HG03135 (cell line): ENCODE results near the gene KCNT1.

Experiments used
- ATAC-seq: cut with Tn5 transposase; IDR thresholded peaks from one replicate; pipeline ENCODE4 v1.9.1; 2021; ENCODE audit warnings: mild to moderate bottlenecking, moderate library complexity; ENCODE audit not compliant: unreplicated experiment

KCNT1 gene

DNA sequence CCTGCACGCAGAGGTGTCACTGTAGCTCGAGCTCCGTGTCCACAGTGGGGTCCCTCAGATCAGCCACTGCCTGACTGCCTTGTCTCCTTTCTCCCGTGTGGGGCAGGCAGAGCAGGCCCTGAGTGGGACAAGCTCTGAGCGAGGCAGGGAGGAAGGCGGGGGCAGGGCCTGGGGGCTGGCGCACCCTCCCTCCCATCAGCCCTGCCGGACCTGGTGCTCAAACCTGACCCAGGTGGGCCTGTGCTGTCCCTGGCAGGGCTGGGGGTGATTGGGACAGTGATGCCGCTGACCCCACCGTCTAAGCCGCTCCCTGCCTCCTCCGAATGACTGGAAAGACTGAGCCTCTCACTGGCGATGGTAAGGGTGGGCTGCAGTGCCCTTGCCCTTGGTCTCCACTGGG lies 60.9 kb downstream of the KCNT1 start:
- ATAC-seq, result no peak

DNA sequence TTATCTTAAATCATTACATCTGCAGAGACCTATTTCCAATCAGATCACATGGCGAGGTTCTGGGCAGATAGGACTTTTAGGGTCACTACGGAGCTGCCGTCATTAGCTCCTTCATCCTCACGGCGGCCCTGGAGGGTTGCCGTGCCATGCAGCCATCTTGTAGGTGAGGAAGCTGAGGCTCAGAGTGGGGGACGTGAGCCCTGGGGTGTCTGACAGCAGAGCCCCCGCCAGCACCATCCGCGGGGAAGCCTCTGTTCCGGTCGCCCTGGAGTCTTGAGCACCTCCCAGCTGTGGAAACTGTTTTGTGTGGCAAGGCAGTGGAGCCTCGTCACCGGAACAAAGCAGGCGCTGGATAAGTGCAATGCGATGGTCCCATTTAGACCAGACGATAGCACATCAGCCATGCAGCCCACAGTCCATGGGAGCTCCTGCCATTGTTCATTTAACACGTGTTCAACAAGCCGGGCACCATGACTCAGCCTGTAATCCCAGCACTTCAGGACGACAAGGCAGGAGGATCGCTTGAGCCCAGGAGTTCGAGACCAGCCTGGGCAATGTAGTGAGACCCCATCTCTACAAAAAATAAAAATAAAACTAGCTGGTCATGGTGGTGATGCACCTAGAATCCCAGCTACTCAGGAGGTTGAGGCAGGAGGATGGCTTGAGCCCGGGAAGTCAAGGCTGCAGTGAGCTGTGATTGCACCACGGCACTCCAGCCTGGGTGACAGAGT lies 61.9 kb downstream of the KCNT1 start:
- ATAC-seq, result no peak

DNA sequence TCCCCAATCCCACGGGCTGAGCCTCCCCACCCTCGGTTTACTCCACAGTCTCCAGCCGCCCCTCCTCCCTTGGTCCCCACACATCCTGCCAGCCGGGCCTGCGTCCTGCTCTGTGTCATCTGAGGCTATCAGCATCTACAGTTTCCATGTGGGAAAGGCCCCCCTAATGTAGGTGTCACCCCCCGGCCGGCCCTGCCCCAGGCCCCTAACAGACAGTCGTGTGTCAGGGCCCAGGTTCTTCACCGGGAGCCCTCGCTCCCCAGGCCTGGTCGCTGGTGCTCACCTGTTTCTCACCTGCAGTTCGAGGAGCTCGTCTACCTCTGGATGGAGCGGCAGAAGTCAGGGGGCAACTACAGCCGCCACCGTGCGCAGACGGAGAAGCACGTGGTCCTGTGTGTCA lies 62.7 kb downstream of the KCNT1 start:
- ATAC-seq, result no peak

DNA sequence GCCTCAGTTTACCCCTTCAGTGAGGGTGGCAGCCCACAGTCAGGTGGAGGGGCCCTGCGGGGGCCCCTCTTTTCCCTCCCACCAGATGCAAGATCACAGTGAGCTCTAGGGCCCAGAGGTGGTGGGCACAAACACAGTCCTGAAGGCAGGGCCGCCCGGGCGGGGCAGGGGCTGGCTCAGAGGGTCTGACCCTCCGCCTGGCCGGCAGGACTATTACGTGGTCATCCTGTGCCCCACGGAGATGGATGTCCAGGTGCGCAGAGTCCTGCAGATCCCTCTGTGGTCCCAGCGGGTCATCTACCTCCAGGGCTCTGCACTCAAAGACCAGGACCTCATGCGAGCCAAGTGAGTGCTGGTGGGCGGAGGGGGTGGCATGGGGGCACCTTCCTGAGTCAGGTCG lies 63.4 kb downstream of the KCNT1 start:
- ATAC-seq, result no peak

DNA sequence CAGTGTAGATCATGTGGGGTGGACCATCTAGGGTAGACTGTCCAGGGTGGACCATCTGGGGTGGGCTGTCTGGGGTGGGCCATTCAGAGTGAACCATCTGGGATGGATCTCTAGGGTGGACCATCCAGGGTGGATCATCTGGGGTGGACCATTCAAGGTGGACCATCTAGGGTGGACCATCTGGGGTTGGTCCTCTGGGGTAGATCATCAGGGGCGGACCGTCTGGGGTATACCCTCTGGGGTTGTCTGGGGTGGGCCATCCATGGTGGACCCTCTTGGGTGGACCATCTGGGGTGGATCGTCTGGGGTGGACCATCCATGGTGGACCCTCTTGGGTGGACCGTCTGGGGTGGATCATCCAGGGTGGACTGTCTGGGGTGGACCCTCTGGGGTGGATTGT lies 64.3 kb downstream of the KCNT1 start:
- no peak for ATAC-seq

DNA sequence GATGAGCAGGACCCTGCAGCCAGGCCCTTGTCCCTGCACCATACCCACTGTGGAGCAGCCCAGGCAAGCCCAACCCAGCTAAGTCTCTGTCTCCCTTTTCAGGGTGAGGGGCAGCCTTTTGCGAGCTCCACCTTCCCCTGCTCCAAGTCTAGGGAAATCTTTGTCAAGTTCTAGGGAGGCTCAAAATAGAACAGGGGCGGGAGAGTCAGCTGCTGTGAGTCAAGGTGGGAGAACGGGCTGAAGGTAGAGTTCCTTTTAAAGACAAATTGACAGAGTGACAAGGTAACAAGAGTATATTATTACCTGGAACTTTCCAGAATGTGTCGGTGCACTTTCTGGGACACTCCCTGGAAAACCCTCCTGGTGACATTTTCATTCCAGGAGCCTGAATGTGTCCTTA lies 64.7 kb downstream of the KCNT1 start:
- no peak for ATAC-seq

DNA sequence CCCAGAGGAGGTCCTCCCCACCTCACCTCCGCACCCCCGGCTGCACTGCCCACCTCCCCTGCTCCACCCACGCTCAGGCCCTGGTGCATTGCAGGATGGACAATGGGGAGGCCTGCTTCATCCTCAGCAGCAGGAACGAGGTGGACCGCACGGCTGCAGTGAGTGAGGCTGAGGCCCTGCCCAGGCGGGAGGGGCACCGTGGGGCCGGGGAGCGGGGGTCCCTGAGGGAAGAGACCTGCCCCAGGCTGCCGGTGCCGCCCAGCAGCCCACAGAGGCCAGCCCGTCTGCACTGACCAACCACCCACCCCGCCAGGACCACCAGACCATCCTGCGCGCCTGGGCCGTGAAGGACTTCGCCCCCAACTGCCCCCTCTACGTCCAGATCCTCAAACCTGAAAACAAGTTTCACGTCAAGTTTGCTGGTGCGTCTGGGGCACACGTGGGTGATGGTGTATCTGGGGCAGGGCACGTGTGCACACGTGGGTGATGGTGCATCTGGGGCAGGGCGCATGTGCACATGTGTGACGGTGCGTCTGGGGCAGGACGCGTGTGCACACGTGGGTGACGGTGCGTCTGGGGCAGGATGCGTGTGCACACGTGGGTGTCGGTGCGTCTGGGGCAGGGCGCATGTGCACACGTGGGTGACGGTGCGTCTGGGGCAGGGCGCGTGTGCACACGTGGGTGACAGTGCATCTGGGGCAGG lies 66.7 kb downstream of the KCNT1 start:
- no peak for ATAC-seq

DNA sequence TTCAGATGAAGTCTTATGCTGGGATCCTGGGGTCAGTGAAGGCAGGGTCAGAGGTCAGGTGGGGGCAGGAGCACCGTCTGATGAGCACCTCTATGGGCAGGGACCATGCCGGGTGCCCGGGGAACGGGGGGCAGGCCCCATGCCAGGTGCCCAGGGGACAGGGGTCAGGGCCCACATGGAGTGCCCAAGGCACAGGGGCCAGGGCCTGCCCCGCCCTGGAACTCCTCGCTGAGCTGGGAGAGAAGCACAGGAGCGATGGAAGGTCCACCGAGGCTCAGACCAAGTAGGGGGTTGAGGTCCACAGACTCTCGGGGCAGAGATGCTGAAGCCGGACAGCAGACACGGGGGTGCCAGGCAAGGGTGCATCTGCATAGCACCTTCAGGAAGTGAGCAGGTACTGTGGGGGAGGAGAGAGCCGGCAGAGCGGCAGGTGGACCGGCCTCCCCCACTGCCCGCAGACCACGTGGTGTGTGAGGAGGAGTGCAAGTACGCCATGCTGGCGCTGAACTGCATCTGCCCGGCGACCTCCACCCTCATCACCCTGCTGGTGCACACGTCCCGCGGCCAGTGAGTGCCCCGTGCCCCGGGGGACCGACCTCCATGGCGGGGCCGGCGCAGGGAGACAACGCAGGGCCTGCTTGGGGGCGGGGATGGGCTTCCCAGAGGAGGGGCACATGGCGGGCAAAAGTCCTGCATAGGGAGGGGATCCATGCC lies 67.7 kb downstream of the KCNT1 start:
- ATAC-seq, result no peak

DNA sequence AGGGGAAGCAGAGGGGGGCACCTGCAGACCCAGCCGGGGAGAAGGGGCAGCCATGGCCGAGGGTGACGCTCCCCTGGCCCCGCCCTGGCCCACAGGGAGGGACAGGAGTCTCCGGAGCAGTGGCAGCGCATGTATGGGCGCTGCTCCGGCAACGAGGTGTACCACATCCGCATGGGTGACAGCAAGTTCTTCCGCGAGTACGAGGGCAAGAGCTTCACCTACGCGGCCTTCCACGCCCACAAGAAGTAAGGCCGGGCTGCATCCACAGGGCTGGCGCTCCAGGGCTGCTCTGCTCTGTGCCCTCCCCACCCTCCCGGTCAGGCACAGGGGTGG lies 68.2 kb downstream of the KCNT1 start:
- no peak for ATAC-seq

DNA sequence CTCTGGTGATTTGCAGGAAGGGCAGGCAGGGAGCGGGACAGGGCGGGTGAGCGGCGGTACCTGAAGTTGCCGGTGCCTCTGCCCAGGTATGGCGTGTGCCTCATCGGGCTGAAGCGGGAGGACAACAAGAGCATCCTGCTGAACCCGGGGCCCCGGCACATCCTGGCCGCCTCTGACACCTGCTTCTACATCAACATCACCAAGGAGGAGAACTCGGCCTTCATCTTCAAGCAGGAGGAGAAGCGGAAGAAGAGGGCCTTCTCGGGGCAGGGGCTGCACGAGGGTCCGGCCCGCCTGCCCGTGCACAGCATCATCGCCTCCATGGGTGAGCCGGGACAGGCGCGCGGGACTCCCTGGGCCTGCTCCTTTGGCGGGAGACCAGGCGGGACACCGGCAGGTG lies 68.8 kb downstream of the KCNT1 start:
- ATAC-seq, result no peak

DNA sequence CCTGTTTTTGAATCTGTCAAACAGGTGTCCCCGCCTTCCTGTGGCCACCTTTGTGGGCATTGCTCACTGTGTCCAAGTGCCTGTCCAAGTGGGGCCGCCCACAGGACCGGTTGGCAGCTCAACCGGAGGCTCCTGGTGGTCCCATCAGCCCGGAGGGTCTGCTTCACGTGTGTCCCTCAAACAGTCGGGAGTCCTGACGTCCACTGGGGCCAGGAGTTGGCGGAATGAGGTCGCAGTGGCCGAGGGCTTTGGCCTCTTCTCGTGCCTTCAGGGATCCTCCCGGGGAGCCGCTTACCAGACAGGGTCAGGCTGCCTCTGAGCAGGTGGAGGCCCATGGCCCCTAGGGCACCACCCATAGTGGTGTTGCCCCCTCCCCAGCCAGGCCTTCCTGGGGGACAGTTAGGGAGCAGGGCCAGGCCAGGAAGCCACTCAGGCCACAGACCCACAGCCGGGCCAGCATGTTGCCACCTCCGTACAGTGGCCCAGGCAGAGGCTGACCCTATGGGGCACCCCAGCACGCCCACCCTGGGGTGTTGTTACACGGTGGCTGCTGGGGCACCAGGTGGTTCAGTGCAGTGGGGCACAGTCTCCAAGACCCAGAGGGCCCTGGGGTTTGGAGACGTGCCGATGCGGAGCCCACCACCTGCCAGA lies 69.5 kb downstream of the KCNT1 start:
- no peak for ATAC-seq

DNA sequence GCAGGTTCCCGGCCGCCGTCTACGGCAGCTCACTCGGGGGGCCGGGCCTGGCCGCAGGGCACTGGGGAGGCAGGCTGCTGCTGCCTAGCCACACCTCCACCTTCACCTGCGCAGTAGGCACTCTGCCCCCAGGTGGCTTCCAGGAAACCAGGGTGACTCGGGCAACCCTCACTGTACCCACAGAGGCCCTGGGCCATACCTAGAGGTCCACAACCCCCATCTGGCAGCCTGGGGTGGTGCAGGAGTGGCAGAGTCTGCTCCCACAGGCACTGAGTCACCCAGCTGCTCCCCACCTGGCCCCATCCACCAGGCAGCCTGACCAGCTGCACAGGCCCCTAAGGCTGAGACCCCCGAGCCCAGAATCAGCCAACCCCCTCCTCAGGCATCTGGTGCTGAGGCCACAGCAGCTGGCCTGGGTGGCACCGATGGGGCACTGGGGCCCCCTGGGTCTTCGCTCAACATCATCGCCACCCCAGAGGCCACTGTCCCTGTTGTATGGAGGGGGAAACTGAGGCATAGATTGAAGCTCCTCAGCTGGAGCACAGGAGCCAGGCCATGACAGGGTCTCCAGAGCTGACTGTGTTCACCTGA lies 70.2 kb downstream of the KCNT1 start:
- no peak for ATAC-seq

DNA sequence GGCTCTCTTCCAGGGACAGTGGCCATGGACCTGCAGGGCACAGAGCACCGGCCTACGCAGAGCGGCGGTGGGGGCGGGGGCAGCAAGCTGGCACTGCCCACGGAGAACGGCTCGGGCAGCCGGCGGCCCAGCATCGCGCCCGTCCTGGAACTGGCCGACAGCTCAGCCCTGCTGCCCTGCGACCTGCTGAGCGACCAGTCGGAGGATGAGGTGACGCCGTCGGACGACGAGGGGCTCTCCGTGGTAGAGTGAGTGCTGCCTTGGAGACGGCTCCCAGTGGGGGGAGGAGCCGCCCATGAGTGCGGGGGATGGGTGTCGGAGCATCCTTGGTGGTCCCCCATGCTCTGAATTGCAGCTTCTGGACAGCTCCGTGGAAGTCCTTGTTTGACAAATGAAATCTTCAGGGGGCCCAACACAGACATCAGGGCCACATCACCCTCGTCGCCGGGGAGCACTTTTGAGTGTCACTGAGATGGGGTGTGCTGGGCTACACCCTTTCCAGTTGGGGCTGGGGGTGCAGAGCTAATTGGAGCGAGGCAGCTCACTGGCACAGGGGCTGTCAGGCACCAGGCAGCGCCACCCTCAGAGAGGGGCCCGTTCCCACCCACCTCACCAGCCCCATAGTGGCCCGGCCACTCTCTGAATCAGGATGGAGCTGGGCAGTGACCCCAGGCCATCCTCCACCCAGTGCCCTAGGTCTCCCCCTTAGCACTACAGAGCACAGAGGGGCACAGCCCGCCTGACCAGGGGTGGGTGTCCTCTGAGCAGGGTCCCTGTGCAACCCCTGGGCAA lies 70.9 kb downstream of the KCNT1 start:
- ATAC-seq, result no peak

DNA sequence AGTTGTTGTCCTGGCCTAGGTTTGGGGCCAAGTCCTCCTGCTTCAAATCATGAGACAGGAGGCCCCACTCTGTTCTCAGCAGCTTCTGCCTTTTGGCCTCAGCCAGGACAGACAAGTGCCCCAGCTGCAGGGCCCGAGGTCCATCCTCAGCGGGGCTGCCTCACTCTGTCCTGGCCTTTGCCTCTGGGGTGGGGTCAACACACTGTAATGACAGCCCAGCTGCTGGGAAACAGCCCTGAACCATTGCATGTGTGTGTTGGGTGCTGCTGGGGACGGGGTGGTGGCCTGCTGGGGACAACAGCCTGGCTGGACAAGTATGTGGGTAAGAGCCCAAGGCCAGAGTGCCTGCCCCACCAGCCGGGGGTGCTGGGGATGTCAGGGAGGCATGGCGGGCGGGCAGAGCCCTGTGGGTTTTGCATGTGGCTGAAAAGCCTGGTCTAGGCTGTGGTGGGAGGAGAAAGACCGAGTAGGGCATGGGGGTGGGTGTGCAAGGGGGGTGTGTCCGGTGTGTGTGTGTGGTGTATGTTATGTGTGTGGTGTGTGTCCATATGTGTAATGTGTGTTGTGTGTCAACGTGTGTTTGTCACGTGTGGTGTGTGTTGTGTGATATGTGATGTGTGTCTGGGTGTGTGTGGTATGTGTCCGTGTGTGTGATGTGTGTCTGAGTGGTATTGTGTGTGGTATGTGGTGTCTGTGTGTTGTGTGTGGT lies 71.7 kb downstream of the KCNT1 start:
- ATAC-seq, result no peak

DNA sequence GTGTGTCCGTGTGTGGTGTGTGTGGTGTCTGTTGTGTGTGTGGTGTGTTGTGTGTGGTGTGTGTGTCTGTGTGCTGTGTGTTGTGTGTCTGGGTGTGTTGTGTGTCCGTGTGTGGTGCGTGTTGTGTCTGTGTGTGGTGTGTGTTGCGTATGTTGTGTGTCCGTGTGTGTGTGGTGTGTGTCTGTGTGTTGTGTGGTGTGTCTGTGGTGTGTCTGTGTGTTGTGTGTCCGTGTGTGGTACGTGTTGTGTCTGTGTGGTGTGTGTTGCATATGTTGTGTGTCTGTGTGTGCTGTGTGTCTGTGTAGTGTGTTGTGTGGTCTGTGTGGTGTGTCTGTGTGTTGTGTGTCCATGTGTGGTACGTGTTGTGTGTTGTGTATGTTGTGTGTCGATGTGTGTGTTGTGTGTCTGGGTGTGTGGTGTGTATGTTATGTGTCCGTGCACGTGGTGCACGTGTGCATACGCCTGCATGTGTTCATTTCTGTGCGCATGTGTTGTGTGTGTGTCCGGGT lies 72.3 kb downstream of the KCNT1 start:
- ATAC-seq, result no peak

DNA sequence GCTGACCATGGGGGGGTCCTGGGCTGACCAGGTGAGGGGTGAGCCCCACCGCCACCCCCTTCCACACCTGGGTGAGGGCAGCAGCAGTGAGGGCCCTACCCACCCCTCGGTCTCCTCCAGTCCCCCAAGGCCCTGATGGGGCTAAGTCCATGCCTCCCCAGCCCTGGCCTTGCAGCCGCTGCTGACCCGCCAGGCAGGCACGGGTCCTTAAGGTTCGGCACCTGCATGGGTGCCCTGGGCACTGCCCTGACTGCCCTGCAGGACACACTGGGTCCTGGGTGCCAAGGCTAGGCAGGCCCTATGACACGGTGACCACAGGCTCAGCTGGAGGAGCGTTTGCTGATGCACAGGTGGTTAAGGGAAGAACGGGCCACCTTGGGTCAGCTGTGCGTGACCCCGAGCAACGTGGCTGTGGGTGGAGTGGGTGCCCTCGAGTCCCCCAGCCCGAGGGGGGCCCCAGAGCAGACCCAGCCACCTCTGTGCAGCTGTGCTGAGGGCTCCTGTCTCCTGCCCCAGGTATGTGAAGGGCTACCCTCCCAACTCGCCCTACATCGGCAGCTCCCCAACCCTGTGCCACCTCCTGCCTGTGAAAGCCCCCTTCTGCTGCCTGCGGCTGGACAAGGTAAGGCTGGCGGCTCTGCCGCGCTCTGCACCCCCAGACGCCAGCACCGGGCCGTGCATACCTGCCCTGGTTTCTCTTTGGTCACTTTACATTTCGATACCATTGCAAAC lies 73.0 kb downstream of the KCNT1 start:
- ATAC-seq, result no peak

DNA sequence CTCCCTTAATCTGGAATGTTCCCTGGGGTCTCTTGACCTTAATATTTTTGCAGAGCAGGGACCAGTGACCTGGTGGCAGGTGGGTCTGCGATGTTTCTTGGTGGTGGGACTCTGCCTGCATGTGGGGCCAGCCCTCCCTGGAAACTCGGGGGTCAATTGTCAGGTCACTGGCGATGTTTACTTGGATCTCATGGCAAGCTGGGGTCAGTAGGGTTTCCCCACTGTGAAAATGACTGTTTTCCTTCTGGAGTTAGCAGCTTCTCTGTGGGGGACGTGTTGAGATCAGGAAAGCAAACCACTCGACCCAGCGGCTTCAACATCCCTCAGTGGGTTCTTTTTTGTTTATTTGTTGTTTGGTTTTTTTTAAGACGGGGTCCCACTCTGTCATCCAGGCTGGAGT lies 73.9 kb downstream of the KCNT1 start:
- ATAC-seq, result no peak

DNA sequence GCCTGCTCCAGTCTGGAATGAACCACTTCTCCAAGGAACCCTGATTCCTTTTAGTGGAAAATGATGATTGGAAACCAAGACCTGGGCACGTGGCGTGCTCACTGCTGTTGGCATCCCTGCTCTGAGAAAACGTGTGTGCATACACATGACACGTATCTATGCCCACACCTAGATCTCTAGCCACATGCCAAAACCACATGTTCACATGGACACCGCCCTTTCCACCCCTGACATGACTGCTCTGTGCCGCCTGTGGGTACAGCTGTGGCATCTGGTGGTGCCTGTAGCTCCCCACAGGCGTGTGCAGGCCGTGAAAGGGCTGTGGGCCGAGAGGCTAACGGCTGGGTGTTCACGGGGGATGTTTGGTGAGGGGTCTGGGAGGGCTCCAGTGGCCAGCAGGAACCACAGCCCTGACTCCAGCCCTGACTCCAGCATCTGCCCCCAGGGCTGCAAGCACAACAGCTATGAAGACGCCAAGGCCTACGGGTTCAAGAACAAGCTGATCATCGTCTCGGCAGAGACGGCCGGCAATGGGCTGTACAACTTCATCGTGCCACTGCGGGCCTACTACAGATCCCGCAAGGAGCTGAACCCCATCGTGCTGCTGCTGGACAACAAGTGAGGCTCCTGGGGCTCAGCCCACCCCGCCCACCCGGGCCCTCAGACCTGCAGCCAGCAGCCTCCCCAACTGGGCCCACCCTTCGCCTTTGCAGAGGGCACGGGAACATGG lies 75.1 kb downstream of the KCNT1 start:
- no peak for ATAC-seq
